ENCODE measurements around the gene RAD51B.
"Not testable (repeated sequence)": the region's sequence is repeated elsewhere in the genome, so short reads cannot be mapped to it uniquely, and the experiment has no call there.

Gene RAD51B

GRCh38 chr14:67962215-67962644 lies 142.7 kb downstream of the RAD51B start:
- H3K4me3 ChIP-seq (ENCODE audit: low read depth, low read length) = no peak overlapping the region
- DNase-seq (ENCODE audit: low read depth) = peak; percentile 67
- TF ChIP-seq, protein P1, sequence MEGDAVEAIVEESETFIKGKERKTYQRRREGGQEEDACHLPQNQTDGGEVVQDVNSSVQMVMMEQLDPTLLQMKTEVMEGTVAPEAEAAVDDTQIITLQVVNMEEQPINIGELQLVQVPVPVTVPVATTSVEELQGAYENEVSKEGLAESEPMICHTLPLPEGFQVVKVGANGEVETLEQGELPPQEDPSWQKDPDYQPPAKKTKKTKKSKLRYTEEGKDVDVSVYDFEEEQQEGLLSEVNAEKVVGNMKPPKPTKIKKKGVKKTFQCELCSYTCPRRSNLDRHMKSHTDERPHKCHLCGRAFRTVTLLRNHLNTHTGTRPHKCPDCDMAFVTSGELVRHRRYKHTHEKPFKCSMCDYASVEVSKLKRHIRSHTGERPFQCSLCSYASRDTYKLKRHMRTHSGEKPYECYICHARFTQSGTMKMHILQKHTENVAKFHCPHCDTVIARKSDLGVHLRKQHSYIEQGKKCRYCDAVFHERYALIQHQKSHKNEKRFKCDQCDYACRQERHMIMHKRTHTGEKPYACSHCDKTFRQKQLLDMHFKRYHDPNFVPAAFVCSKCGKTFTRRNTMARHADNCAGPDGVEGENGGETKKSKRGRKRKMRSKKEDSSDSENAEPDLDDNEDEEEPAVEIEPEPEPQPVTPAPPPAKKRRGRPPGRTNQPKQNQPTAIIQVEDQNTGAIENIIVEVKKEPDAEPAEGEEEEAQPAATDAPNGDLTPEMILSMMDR (IDR thresholded peaks at IDR 0.05; ENCODE audit: insufficient read depth, low read depth, low read length, missing control alignments) = no peak

DNA sequence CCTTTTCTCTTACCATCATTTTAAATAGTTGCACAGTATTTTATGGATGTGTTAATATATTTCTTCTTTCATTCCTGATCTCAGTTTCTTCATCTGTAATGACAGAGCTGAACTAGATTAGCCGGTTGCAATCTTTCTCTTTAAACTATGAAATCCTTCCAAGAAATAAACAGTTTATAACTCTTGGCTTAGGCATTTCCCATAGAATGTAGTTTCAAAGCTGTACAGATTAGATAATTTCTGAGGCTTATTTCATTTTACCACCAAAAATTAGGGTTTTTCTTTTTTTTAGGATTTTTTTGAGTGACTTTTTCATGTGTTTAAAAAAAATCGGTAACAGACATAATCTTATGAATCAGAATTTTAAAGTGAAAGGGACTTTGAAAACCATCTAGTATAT lies 144.0 kb downstream of the RAD51B start:
- no peak for DNase-seq (ENCODE audit: low read depth)
- TF ChIP-seq, protein P1 (IDR thresholded peaks at IDR 0.05; ENCODE audit: insufficient read depth, low read depth, low read length, missing control alignments) = no peak
- no peak overlapping the region for H3K4me3 ChIP-seq (ENCODE audit: low read depth, low read length)

DNA sequence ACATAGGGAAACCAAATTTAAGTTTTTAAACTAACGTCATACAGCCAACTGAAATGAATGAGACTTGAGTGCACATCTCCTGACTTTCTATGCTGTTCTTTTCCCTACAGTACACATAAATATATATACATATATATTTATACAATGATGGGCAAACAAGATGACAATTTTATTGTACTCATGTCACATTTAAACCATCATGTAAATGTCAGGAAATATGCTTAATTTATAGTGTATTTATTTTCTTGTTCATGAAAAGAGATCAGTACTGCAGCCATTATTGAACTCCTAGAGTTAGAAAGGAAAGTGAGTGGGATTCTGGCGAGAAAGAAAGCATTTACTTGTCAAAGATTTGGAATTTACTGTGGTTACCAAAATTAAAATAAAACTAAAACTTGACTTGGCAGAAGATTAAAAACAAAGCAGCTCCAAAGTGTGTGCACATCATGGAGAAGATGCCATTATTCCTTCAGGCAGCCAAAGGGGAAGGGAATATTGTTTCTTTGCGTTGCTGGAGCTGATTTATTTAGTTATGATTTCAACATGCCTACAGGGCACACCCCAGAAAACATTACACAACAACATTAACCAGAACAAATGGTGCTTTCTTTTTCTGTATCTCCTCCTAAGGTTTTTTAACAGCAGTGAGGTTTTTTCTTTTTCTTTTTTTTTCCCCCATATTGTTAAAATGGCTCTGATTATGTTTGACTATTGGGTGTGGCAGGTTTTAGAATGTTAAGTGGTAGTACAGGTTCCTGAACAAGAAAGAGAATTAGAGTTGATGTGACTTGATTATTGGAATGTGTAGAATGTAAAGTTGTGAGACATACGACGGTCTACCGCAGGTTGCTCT lies 144.6 kb downstream of the RAD51B start:
- TF ChIP-seq, protein P1 (IDR thresholded peaks at IDR 0.05; ENCODE audit: insufficient read depth, low read depth, low read length, missing control alignments) = no peak
- H3K4me3 ChIP-seq (ENCODE audit: low read depth, low read length) = no peak overlapping the region
- DNase-seq (ENCODE audit: low read depth) = no peak

GRCh38 chr14:67965696-67966095 lies 146.1 kb downstream of the RAD51B start:
- no peak for DNase-seq (ENCODE audit: low read depth)
- H3K4me3 ChIP-seq (ENCODE audit: low read depth, low read length) = no peak overlapping the region
- TF ChIP-seq, protein P1 (IDR thresholded peaks at IDR 0.05; ENCODE audit: insufficient read depth, low read depth, low read length, missing control alignments) = no peak

GRCh38 chr14:67967206-67967605 lies 147.6 kb downstream of the RAD51B start:
- H3K4me3 ChIP-seq (ENCODE audit: low read depth, low read length) = no peak overlapping the region
- TF ChIP-seq, protein P1 (IDR thresholded peaks at IDR 0.05; ENCODE audit: insufficient read depth, low read depth, low read length, missing control alignments) = no peak
- no peak for DNase-seq (ENCODE audit: low read depth)

DNA sequence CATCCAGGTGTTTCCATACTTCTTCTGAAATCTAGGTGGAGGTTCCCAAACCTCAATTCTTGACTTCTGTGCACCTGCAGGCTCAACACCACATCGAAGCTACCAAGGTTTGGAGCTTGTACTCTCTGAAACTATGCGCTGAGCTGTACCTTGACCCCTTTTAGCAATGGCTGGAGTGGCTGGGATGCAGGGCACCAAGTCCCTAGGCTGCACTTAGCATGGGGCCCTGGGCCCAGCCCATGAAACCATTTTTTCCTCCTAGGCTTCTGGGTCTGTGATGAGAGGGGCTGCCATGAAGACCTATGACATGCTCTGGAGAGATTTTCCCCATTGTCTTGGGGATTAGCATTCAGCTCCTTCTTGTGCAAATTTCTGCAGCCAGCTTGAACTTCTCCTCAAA lies 148.4 kb downstream of the RAD51B start:
- H3K4me3 ChIP-seq (ENCODE audit: low read depth, low read length); DNase-seq (ENCODE audit: low read depth): not testable (repeated sequence)

DNA sequence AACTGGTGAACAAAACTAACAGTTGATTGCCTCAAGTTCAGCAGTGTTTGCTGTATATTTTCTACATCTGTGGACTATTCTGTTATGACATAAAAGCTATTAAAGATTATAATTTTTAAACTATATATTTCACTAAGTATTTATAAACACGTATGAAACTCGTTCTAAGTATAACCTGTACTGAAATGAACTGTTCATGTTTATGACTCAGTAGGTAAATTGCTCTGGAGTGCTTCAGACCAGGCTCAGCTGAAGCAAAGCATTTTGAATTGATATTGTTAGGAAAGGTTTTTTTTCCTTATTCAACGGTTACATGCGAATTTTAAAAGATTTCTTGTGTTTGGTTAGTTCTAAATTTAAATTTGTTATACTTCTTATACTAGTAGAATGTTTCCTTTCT lies 151.3 kb downstream of the RAD51B start:
- no peak for DNase-seq (ENCODE audit: low read depth)
- TF ChIP-seq, protein P1 (IDR thresholded peaks at IDR 0.05; ENCODE audit: insufficient read depth, low read depth, low read length, missing control alignments) = no peak

More for the DNA sequence above, 151.3 kb downstream of the RAD51B start:
- H3K4me3 ChIP-seq (ENCODE audit: low read depth, low read length) = no peak overlapping the region

Measured in GM12865 (cell line).